ENCODE data around the gene GFRA1.
A peak's percentile ranks its signal among the peaks of the same experiment; 100 is the strongest.

GFRA1 gene

GRCh38 chr10:116158036-116158435 lies 115.0 kb downstream of the GFRA1 start:
- no peak overlapping the region for H3K27ac Mint-ChIP-seq
- H3K4me1 Mint-ChIP-seq = no peaks in the 10 kb centered on the region
- no peak for DNase-seq
- no peaks in the 10 kb centered on the region for H3K9me3 Mint-ChIP-seq
- no peak overlapping the region for H3K4me3 Mint-ChIP-seq
- no peak for ATAC-seq
- H3K27me3 Mint-ChIP-seq = no peaks in the 10 kb centered on the region
- H3K36me3 Mint-ChIP-seq (ENCODE audit: low read depth) = no peaks in the 10 kb centered on the region

- no peak overlapping the region for H3K27ac Mint-ChIP-seq
- no peak for DNase-seq
- no peaks in the 10 kb centered on the region for H3K27me3 Mint-ChIP-seq
- H3K9me3 Mint-ChIP-seq = no peaks in the 10 kb centered on the region
- H3K36me3 Mint-ChIP-seq (ENCODE audit: low read depth) = no peaks in the 10 kb centered on the region
- no peak for ATAC-seq
- H3K4me3 Mint-ChIP-seq = no peak overlapping the region
- H3K4me1 Mint-ChIP-seq = no peaks in the 10 kb centered on the region
These were observed 115.5 kb downstream of the GFRA1 start for GRCh38 chr10:116157485-116157884.

- Mint-ChIP-seq H3K4me1 (no peaks in the 10 kb centered on the region), H3K27ac (no peak overlapping the region), H3K4me3 (no peak overlapping the region), H3K9me3 (peaks cover 4% of the 10 kb centered on the region), H3K27me3 (peaks cover 1% of the 10 kb centered on the region), H3K36me3 (ENCODE audit: low read depth) (no peaks in the 10 kb centered on the region)
- ATAC-seq (no peak), DNase-seq (no peak)
These were observed 116.2 kb downstream of the GFRA1 start for GRCh38 chr10:116156819-116157218.

- Mint-ChIP-seq H3K9me3 (peaks cover 6% of the 10 kb centered on the region), H3K27ac (no peak overlapping the region), H3K4me1 (no peaks in the 10 kb centered on the region), H3K4me3 (no peak overlapping the region), H3K36me3 (ENCODE audit: low read depth) (no peaks in the 10 kb centered on the region), H3K27me3 (peaks cover 6% of the 10 kb centered on the region)
- ATAC-seq (no peak), DNase-seq (no peak)
These were observed 117.8 kb downstream of the GFRA1 start for GRCh38 chr10:116155191-116155590.

- no peaks in the 10 kb centered on the region for H3K4me1 Mint-ChIP-seq
- DNase-seq = no peak
- peaks cover 6% of the 10 kb centered on the region for H3K9me3 Mint-ChIP-seq
- no peak overlapping the region for H3K4me3 Mint-ChIP-seq
- no peak for ATAC-seq
- H3K27me3 Mint-ChIP-seq = peaks cover 6% of the 10 kb centered on the region
- no peak overlapping the region for H3K27ac Mint-ChIP-seq
- no peaks in the 10 kb centered on the region for H3K36me3 Mint-ChIP-seq (ENCODE audit: low read depth)
These were observed 118.4 kb downstream of the GFRA1 start for GRCh38 chr10:116154651-116155050.

DNA sequence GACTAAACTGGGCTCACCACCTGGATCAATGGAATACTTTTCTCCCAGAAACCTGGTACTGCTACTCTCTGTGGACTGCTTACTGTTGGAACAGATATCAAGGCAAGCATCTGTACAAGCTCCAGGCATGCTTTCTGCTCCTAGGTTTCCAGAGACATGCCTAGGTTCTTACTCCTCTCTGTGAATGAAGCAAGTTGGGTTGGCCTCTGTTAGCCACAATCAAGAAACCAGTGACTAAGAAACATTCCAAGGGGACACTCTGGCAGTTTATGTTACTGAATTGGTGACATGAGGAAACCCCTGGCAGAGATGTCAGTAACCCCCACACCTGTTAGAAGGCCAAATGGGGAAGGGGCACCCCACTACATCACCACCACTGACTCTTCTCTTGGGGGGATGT lies 121.9 kb downstream of the GFRA1 start:
- no peaks in the 10 kb centered on the region for H3K36me3 Mint-ChIP-seq (ENCODE audit: low read depth)
- H3K27ac Mint-ChIP-seq = no peak overlapping the region
- H3K27me3 Mint-ChIP-seq = peaks cover 6% of the 10 kb centered on the region

GRCh38 chr10:116150606-116151005 lies 122.4 kb downstream of the GFRA1 start:
- H3K4me1 Mint-ChIP-seq = peaks cover 11% of the 10 kb centered on the region
- H3K27me3 Mint-ChIP-seq = peaks cover 6% of the 10 kb centered on the region
- no peaks in the 10 kb centered on the region for H3K36me3 Mint-ChIP-seq (ENCODE audit: low read depth)
- no peak overlapping the region for H3K4me3 Mint-ChIP-seq
- DNase-seq = no peak
- no peak overlapping the region for H3K27ac Mint-ChIP-seq
- peaks cover 6% of the 10 kb centered on the region for H3K9me3 Mint-ChIP-seq
- no peak for ATAC-seq

More for the DNA sequence above, 121.9 kb downstream of the GFRA1 start:
- Mint-ChIP-seq H3K4me1 (peaks cover 11% of the 10 kb centered on the region), H3K9me3 (peaks cover 6% of the 10 kb centered on the region), H3K4me3 (no peak overlapping the region)
- ATAC-seq (no peak), DNase-seq (no peak)

DNA sequence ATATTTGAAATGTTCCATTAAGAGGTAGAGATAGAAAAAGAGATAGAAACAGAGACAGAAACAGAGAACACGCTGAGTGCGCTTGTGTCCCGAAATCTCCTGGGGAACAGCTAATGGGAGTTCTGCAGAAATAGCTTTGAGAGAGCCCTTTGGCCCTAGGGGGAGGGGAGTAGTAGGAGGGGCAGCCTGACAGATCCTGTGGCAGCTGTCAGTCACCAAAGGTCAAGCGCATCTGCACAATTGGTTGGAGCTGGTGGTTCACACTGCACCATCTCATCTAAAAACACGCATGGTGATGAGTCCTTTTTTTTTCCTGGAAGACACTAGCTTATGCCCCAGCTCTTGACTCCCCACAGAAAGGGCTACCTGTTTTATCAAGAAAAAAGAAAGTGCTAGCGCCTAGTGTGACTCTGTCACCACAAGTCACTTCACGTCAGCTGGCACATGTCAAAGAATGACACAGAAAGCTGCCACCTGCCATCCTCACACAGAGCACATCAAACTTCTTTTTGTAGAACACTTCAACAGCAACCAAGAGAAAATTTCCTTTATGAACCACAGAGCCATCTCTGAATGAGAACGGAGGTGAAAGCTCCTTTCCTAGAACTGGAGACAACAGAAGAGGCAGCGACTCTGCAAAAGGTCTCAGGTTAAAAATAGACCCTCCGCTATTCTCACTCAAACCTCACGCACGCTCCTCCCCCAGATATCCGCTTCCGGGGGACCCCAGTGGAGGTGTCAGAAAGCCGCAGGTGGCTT lies 125.7 kb downstream of the GFRA1 start:
- peaks cover 6% of the 10 kb centered on the region for H3K9me3 Mint-ChIP-seq
- DNase-seq (peak; percentile 9), ATAC-seq (peak; percentile 80)
- peak overlapping the region; percentile 50 for H3K4me3 Mint-ChIP-seq
- no peaks in the 10 kb centered on the region for H3K36me3 Mint-ChIP-seq (ENCODE audit: low read depth)
- H3K4me1 Mint-ChIP-seq = peaks cover 11% of the 10 kb centered on the region
- peaks cover 6% of the 10 kb centered on the region for H3K27me3 Mint-ChIP-seq
- H3K27ac Mint-ChIP-seq = peak overlapping the region; percentile 63

GRCh38 chr10:116146372-116147140 lies 126.5 kb downstream of the GFRA1 start:
- H3K27ac Mint-ChIP-seq = peak overlapping the region; percentile 63
- peak overlapping the region; percentile 6 for H3K4me3 Mint-ChIP-seq
- H3K27me3 Mint-ChIP-seq = peaks cover 2% of the 10 kb centered on the region
- peaks cover 11% of the 10 kb centered on the region for H3K4me1 Mint-ChIP-seq
- ATAC-seq (no peak), DNase-seq (no peak)
- H3K36me3 Mint-ChIP-seq (ENCODE audit: low read depth) = no peaks in the 10 kb centered on the region
- no peaks in the 10 kb centered on the region for H3K9me3 Mint-ChIP-seq

DNA sequence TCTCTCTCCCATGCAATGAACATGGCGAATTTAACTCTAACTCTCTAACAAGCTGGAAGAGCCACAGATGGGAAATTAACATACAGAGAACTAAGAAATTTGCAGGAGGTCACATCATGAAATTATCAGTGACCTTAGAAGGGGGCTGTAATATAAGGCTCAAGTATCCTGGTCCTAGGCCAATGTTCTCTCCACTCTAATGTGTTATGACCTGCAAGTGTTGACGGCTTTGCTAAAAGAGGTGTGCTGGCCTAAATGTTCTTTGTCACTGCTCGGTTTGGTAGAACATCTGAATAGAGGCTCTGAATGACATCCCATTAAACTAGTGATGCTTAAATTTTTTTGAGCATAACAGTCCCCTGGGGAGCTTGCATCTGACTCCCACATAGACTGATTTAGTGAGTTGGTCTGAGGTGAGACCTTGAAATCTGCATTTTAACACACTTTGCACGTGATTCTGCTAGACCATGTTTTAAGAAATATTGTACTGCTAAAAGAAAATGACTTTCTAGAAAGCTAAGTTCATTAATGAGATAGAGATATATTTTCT lies 129.3 kb downstream of the GFRA1 start:
- Mint-ChIP-seq H3K4me3 (no peak overlapping the region), H3K36me3 (ENCODE audit: low read depth) (no peaks in the 10 kb centered on the region), H3K27ac (no peak overlapping the region), H3K4me1 (peaks cover 11% of the 10 kb centered on the region), H3K9me3 (peaks cover 1% of the 10 kb centered on the region), H3K27me3 (no peaks in the 10 kb centered on the region)
- DNase-seq (no peak), ATAC-seq (no peak)

DNA sequence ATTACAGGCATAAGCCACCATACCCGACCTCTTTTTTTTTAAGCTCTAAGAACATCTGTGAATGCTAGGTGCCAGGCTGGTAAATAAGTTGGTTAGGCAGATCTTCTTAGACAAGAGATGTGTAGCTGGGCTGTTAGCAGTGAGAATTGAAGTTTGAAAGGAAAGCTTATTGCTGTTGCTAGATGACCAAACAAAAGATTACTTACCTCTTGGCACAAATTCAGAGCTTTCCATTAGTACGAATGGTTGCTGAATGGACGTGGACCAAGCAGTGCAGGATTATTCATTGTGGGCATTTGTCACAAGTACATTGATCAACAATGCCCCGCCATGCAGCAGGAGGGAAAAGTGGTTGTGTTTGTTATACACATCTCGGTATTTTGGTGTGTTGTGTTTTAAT lies 131.2 kb downstream of the GFRA1 start:
- no peaks in the 10 kb centered on the region for H3K27me3 Mint-ChIP-seq
- H3K4me1 Mint-ChIP-seq = peaks cover 4% of the 10 kb centered on the region
- ATAC-seq (no peak), DNase-seq (no peak)
- H3K36me3 Mint-ChIP-seq (ENCODE audit: low read depth) = no peaks in the 10 kb centered on the region
- H3K27ac Mint-ChIP-seq = no peak overlapping the region
- H3K9me3 Mint-ChIP-seq = peaks cover 7% of the 10 kb centered on the region
- H3K4me3 Mint-ChIP-seq = no peak overlapping the region

GRCh38 chr10:116141246-116141645 lies 131.8 kb downstream of the GFRA1 start:
- Mint-ChIP-seq H3K4me1 (peaks cover under 1% of the 10 kb centered on the region), H3K9me3 (peaks cover 7% of the 10 kb centered on the region), H3K36me3 (ENCODE audit: low read depth) (no peaks in the 10 kb centered on the region), H3K27ac (no peak overlapping the region), H3K4me3 (no peak overlapping the region), H3K27me3 (no peaks in the 10 kb centered on the region)
- ATAC-seq (no peak), DNase-seq (no peak)

GRCh38 chr10:116139886-116140285 lies 133.1 kb downstream of the GFRA1 start:
- Mint-ChIP-seq H3K9me3 (peaks cover 7% of the 10 kb centered on the region), H3K4me3 (no peak overlapping the region), H3K27ac (no peak overlapping the region), H3K27me3 (no peaks in the 10 kb centered on the region), H3K4me1 (no peaks in the 10 kb centered on the region), H3K36me3 (ENCODE audit: low read depth) (no peaks in the 10 kb centered on the region)
- ATAC-seq (no peak), DNase-seq (no peak)

DNA sequence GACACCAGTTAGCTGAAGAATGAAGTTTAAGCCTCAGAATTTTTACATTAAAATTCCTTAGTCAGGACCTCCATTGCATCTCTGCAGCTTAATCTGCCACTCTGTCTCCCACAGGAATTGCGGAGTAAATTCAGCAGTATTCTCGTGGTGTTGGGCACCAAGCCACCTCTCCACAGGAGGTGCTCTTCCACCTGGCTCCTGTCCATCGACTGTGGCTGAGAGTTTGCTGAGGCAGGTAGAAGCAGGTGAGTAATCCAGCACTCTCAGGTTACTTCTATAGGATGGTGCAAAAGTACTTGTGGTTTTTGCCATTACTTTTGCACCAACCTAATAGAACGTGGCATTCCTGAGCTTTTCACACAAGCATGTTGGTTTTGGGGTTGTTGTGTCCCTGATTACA lies 134.1 kb downstream of the GFRA1 start:
- no peak for DNase-seq
- Mint-ChIP-seq H3K27me3 (no peaks in the 10 kb centered on the region), H3K9me3 (peaks cover 7% of the 10 kb centered on the region), H3K4me1 (no peaks in the 10 kb centered on the region), H3K4me3 (no peak overlapping the region), H3K36me3 (ENCODE audit: low read depth) (no peaks in the 10 kb centered on the region), H3K27ac (no peak overlapping the region)
- ATAC-seq = no peak

DNA sequence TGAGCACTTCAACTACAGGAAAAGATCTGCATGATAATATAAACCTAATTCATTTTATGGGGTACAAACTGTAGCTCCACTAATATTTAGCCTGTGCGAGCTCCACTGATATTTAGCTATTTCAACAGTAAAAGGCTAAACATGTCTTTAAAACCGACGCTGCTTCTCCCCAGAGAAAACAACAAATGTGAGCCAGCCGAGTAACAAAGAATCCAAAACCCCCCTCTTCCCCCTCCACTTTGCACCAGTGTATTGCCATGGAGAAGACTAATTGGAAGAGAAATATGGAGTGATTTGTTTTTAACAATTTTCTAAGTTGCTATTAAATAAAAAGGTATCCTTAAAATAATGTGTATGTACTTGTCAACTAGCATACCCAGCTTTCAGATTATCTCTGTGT lies 136.7 kb downstream of the GFRA1 start:
- ATAC-seq (no peak), DNase-seq (no peak)
- no peak overlapping the region for H3K27ac Mint-ChIP-seq
- H3K36me3 Mint-ChIP-seq (ENCODE audit: low read depth) = no peaks in the 10 kb centered on the region
- H3K4me3 Mint-ChIP-seq = no peak overlapping the region
- H3K9me3 Mint-ChIP-seq = peaks cover 7% of the 10 kb centered on the region
- H3K27me3 Mint-ChIP-seq = no peaks in the 10 kb centered on the region
- H3K4me1 Mint-ChIP-seq = no peaks in the 10 kb centered on the region

Measured in activated naive CD8-positive, alpha-beta T cell treated with anti-CD3 and anti-CD28 coated beads, Interleukin-2, amount 50 U/mL, for 24 hours (primary cell).